ENCODE measurements around the gene ALKAL2.

Gene ALKAL2

DNA sequence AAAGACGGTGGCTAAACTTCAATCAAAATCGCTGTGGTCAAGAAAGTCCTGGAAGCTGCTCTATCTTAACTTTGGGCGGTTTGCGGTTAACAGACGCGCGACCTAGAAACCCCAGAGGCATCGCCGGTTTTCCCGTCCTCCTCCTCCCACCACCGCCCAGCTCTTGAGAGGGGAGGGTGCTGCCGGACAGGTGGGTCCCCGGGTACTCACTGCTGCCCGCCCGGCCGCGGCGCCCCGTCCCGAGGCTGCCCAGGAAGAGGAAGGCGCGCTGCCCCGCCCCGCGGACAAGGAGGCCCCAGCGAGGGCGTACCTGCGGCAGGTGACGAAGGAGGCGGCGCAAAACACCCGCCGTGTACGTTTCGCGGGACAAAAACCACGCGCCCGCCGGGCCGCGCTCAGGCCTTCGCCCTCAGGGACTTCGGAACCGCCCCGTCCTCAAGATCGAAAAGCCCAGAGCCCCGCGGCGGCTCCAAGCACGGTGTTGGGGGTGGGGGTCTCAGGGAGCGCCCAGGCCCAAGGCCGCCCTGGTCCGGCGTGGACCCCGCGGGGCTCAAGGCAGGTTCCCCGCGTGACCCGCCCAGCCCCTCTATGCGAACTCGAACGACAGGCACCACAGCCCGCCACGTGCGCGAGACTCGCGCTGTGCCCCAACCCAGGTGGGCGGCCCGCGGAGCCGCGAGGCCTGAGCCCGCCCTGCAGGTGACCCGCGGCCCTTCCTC, 24.0 kb downstream of the ALKAL2 start, which contains the start of gene SH3YL1:
Gene SH3YL1, minus strand, starts transcription at position 259 of the 719 bp plus-strand sequence. Its CDS starts 48 bp downstream, at position 211.
- H3K4me1 ChIP-seq (ENCODE audit: control insufficient read depth in 2 of 2, insufficient read depth in 1 of 2, low read depth in 1 of 2, low read length in 2 of 2): peaks cover 8% of the 10 kb centered on the region in 2 donors
- H3K27ac ChIP-seq (replicated peaks; ENCODE audit: low read length): no peak within 1 kb of the TSS
- H3K27me3 ChIP-seq (ENCODE audit: control insufficient read depth in 3 of 3, insufficient read depth in 3 of 3, low read depth in 1 of 3, low read length in 3 of 3): peaks cover 0 to 15% (median 13%) of the 10 kb centered on the region in 3 experiments
- H3K79me1 ChIP-seq (ENCODE audit: low read depth, low read length): peaks cover 3% of the 10 kb centered on the region
- H3K18ac ChIP-seq (ENCODE audit: low read length): peak within 1 kb of the TSS; percentile 99
- H3K36me3 ChIP-seq (replicated peaks in 1 of 2; ENCODE audit: control insufficient read depth in 2 of 2, insufficient read depth in 2 of 2, low read length in 2 of 2): peaks cover 2 to 70% of the 10 kb centered on the region in 2 donors
- no peak for DNase-seq (ENCODE audit: low spot score)
- peak within 1 kb of the TSS; percentile 91 for H3K4me2 ChIP-seq (ENCODE audit: insufficient read depth, low read length, poor library complexity, severe bottlenecking)
- H2AK5ac ChIP-seq (ENCODE audit: low read depth, low read length): peak within 1 kb of the TSS; percentile 88
- H3K4me3 ChIP-seq (ENCODE audit: low read length in 2 of 2): peak within 1 kb of the TSS; percentile 89 to 95
- no peak within 1 kb of the TSS for H3K4ac ChIP-seq (ENCODE audit: low read length)
- WGBS, 2 donors (ENCODE audit: extremely low coverage in 2 of 2, insufficient read length in 2 of 2, insufficient replicate concordance in 1 of 2): no CpG with 5 or more reads among the region's 77 CpGs
- H2BK120ac ChIP-seq (ENCODE audit: low read depth, low read length): no peak within 1 kb of the TSS
- H2BK15ac ChIP-seq (ENCODE audit: low read length): peak within 1 kb of the TSS; percentile 57
- H3K14ac ChIP-seq (ENCODE audit: low read length): peak within 1 kb of the TSS; percentile 87
- peak within 1 kb of the TSS; percentile 96 for H2BK5ac ChIP-seq (ENCODE audit: low read length)
- H3K23ac ChIP-seq (ENCODE audit: low read depth, low read length, poor library complexity): peak within 1 kb of the TSS; percentile 90
- peak within 1 kb of the TSS; percentile 91 for H2AFZ ChIP-seq (ENCODE audit: low read length)
- H4K8ac ChIP-seq (ENCODE audit: low read depth, low read length): peak within 1 kb of the TSS; percentile 30
- H3K9ac ChIP-seq (ENCODE audit: low read depth, low read length, poor library complexity): peak within 1 kb of the TSS; percentile 98
- H3K9me3 ChIP-seq (replicated peaks in 1 of 2; ENCODE audit: control insufficient read depth in 2 of 2, insufficient read depth in 1 of 2, low read depth in 1 of 2, low read length in 2 of 2): peaks cover 13 to 41% of the 10 kb centered on the region in 2 donors
- no peak within 1 kb of the TSS for H2BK12ac ChIP-seq (ENCODE audit: low read length)
- H4K91ac ChIP-seq (ENCODE audit: low read depth, low read length, poor library complexity): no peak within 1 kb of the TSS

- no peak overlapping the region for H2AFZ ChIP-seq (ENCODE audit: low read length)
- H2BK15ac ChIP-seq (ENCODE audit: low read length): no peak overlapping the region
- peak overlapping the region in 1 of 2 donors; percentile 95 for H3K4me3 ChIP-seq (ENCODE audit: low read length in 2 of 2)
- no peak overlapping the region for H3K23ac ChIP-seq (ENCODE audit: low read depth, low read length, poor library complexity)
- H2AK5ac ChIP-seq (ENCODE audit: low read depth, low read length): no peak overlapping the region
- H3K14ac ChIP-seq (ENCODE audit: low read length): no peak overlapping the region
- H3K27ac ChIP-seq (replicated peaks; ENCODE audit: low read length): no peak overlapping the region
- H3K4ac ChIP-seq (ENCODE audit: low read length): no peak overlapping the region
- H3K27me3 ChIP-seq (ENCODE audit: control insufficient read depth in 3 of 3, insufficient read depth in 3 of 3, low read depth in 1 of 3, low read length in 3 of 3): peaks cover 0 to 15% (median 13%) of the 10 kb centered on the region in 3 experiments
- peak overlapping the region; percentile 30 for H4K8ac ChIP-seq (ENCODE audit: low read depth, low read length)
- H3K36me3 ChIP-seq (replicated peaks in 1 of 2; ENCODE audit: control insufficient read depth in 2 of 2, insufficient read depth in 2 of 2, low read length in 2 of 2): peaks cover 2 to 69% of the 10 kb centered on the region in 2 donors
- H3K79me1 ChIP-seq (ENCODE audit: low read depth, low read length): peaks cover 3% of the 10 kb centered on the region
- H3K4me2 ChIP-seq (ENCODE audit: insufficient read depth, low read length, poor library complexity, severe bottlenecking): peak overlapping the region; percentile 91
- H3K18ac ChIP-seq (ENCODE audit: low read length): no peak overlapping the region
- no peak overlapping the region for H2BK120ac ChIP-seq (ENCODE audit: low read depth, low read length)
- DNase-seq (ENCODE audit: low spot score): no peak
- no peak overlapping the region for H2BK12ac ChIP-seq (ENCODE audit: low read length)
- peaks cover 8% of the 10 kb centered on the region in 2 donors for H3K4me1 ChIP-seq (ENCODE audit: control insufficient read depth in 2 of 2, insufficient read depth in 1 of 2, low read depth in 1 of 2, low read length in 2 of 2)
- H4K91ac ChIP-seq (ENCODE audit: low read depth, low read length, poor library complexity): no peak overlapping the region
- peaks cover 16 to 49% of the 10 kb centered on the region in 2 donors for H3K9me3 ChIP-seq (replicated peaks in 1 of 2; ENCODE audit: control insufficient read depth in 2 of 2, insufficient read depth in 1 of 2, low read depth in 1 of 2, low read length in 2 of 2)
- no CpG with 5 or more reads among the region's 42 CpGs for WGBS, 2 donors (ENCODE audit: extremely low coverage in 2 of 2, insufficient read length in 2 of 2, insufficient replicate concordance in 1 of 2)
- peak overlapping the region; percentile 39 for H2BK5ac ChIP-seq (ENCODE audit: low read length)
- H3K9ac ChIP-seq (ENCODE audit: low read depth, low read length, poor library complexity): no peak overlapping the region
Measured at GRCh38 chr2:263022-263738, 24.7 kb downstream of the ALKAL2 start.

GRCh38 chr2:262117-262516, 25.8 kb downstream of the ALKAL2 start:
- H3K9ac ChIP-seq (ENCODE audit: low read depth, low read length, poor library complexity): no peak overlapping the region
- no peak overlapping the region for H3K4me2 ChIP-seq (ENCODE audit: insufficient read depth, low read length, poor library complexity, severe bottlenecking)
- H2BK15ac ChIP-seq (ENCODE audit: low read length): no peak overlapping the region
- H2BK12ac ChIP-seq (ENCODE audit: low read length): no peak overlapping the region
- no peak overlapping the region for H3K4ac ChIP-seq (ENCODE audit: low read length)
- no peak overlapping the region for H3K4me3 ChIP-seq (ENCODE audit: low read length in 2 of 2)
- peaks cover 8% of the 10 kb centered on the region in 2 donors for H3K4me1 ChIP-seq (ENCODE audit: control insufficient read depth in 2 of 2, insufficient read depth in 1 of 2, low read depth in 1 of 2, low read length in 2 of 2)
- no peak overlapping the region for H3K14ac ChIP-seq (ENCODE audit: low read length)
- no peak for DNase-seq (ENCODE audit: low spot score)
- no peak overlapping the region for H4K8ac ChIP-seq (ENCODE audit: low read depth, low read length)
- no peak overlapping the region for H3K18ac ChIP-seq (ENCODE audit: low read length)
- H2BK5ac ChIP-seq (ENCODE audit: low read length): no peak overlapping the region
- WGBS, 2 donors (ENCODE audit: extremely low coverage in 2 of 2, insufficient read length in 2 of 2, insufficient replicate concordance in 1 of 2): no CpG with 5 or more reads among the region's 3 CpGs
- peaks cover 2 to 59% of the 10 kb centered on the region in 2 donors for H3K36me3 ChIP-seq (replicated peaks in 1 of 2; ENCODE audit: control insufficient read depth in 2 of 2, insufficient read depth in 2 of 2, low read length in 2 of 2)
- H4K91ac ChIP-seq (ENCODE audit: low read depth, low read length, poor library complexity): no peak overlapping the region
- H3K27ac ChIP-seq (replicated peaks; ENCODE audit: low read length): no peak overlapping the region
- no peak overlapping the region for H3K23ac ChIP-seq (ENCODE audit: low read depth, low read length, poor library complexity)
- no peak overlapping the region for H2AFZ ChIP-seq (ENCODE audit: low read length)
- no peak overlapping the region for H2AK5ac ChIP-seq (ENCODE audit: low read depth, low read length)
- H2BK120ac ChIP-seq (ENCODE audit: low read depth, low read length): no peak overlapping the region
- peaks cover 3% of the 10 kb centered on the region for H3K79me1 ChIP-seq (ENCODE audit: low read depth, low read length)
- H3K27me3 ChIP-seq (ENCODE audit: control insufficient read depth in 3 of 3, insufficient read depth in 3 of 3, low read depth in 1 of 3, low read length in 3 of 3): peaks cover 0 to 15% (median 13%) of the 10 kb centered on the region in 3 experiments
- H3K9me3 ChIP-seq (replicated peaks in 1 of 2; ENCODE audit: control insufficient read depth in 2 of 2, insufficient read depth in 1 of 2, low read depth in 1 of 2, low read length in 2 of 2): peaks cover 16 to 59% of the 10 kb centered on the region in 2 donors
